ENCODE measurements around the gene NT5E. TPM values are rescaled to one million over a fixed set of nuclear protein-coding genes. Genes with fewer than 3 reads are reported as not detected.
"Not testable (repeated sequence)": the region's sequence is repeated elsewhere in the genome, so short reads cannot be mapped to it uniquely, and the experiment has no call there.

NT5E gene
- total RNA-seq = 10 to 100 TPM; 43.8 to 53.2 TPM
- long read RNA-seq, donor 1, transcript NT5E-201 (9 exons, 3,548 nt) = major isoform, 11 of 30 reads
- long read RNA-seq, donor 1, partial matches to known transcripts = 3 of 30 reads
- long read RNA-seq, donor 1, other reads (novel, unspliced or antisense) = 14 of 30 reads
- long read RNA-seq, donor 2, transcript NT5E-202 (3 exons, 974 nt) = major isoform, 14 of 107 reads
- long read RNA-seq, donor 2, transcript NT5E-201 (9 exons, 3,548 nt) = minor isoform, 10 of 107 reads
- long read RNA-seq, donor 2, partial matches to known transcripts = 2 of 107 reads
- long read RNA-seq, donor 2, other reads (novel, unspliced or antisense) = 80 of 107 reads

- peak; percentile 94 for DNase-seq (ENCODE audit: low spot score)
- intact Hi-C loops (cut with DNase I) = no loop called here
These were observed at the start of gene NT5E for GRCh38 chr6:85449818-85450759. Gene NT5E (plus strand): TSS chr6:85450083. CDS start chr6:85450140, 57 bp downstream.

DNA sequence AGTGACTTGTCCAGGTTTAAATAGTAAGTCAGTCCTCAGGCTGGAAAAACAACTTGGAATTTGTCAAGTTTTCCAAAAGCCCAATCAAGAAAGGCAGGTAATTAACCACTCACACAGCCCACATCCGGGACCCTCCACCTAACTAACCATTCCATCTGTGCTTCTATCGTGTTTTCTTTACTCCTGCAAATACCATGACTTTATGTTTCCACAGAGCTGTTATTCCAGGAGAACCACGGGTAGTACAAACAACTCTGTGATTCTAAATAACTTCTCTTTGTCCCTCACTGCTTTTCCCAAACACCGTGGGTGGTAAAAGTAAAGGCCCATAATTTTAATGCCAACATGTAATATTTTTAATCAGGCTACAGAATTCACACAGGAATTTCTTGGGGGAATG lies 49.6 kb upstream of the NT5E start:
- DNase-seq (ENCODE audit: low spot score) = no peak
- intact Hi-C loops (cut with DNase I) = no loop called here

DNA sequence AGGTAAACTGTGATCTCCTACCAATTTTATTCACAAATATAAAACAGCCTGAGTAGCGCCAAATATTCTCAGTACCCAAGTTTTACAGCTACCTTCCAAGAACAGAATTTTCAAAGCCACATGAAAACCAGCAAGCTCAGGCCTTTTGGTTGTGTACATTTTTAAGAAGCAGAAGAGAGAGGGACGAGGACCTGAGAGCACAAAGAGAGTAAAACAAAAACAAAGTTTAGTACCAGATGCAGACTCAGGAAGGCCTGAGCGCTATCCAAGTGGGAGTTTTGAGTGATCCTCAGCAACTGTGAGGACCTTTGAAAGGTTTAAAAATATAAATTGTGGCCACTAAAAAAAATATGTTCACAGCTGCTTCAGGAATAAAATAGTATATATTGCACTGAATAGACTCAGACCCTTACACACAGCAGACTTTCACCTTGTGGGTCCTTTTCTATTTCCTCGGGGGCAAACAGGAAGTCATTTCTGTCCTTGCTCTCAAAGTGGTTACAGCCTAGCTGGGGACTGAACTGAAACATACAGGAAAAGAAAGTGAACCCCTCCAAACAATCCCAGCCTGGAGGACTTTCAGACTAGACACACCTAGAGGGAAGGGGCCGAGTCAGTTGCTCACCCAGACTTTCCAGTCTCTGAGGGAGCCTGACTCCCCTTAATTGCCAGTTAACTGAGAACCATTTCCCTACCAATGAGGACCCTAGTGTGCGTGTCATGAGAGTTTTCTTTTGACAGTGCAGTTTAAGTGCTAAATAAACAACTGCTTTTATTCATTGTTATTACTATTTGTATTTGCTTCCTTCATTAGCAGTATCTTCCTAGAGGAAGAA lies 48.5 kb upstream of the NT5E start:
- intact Hi-C loops (cut with DNase I) = no loop called here
- no peak for DNase-seq (ENCODE audit: low spot score)

DNA sequence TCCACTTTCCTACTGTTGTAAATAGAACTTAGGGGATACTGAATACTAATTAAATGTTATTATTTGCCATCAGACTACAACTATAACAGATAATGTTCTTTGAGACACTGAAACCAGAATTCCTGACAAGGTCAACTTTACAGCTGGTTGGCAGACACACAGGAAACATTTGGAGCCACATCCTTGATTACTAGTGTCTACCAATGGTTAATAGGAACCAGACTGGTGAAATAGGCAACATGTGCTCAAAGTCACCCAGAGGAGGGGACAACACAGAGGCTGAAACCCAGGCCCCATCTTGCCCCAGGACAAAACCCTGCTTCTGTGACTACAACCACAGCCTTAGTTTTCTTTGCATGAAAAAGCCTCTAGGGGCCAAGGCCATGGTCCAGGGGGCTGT lies 47.8 kb upstream of the NT5E start:
- intact Hi-C loops (cut with DNase I) = no loop called here
- no peak for DNase-seq (ENCODE audit: low spot score)

DNA sequence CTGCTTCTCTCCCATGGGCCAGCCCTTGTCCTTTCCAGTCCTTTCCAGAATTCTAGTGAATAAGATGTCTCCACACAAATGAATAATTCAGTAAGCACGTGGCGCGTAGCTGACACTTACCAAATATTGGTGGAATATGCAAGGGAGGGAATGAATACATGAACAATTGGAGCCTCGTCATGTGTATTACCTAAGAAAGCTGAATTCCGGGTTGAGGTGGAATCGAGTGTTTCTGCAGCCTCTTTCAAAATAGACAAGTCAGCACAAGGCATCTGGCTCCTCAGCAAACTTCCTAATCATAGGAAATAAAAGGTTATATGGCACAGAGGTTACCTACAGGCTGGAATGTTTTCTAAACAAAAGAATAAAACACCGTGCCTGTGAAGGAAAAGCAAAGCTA lies 47.0 kb upstream of the NT5E start:
- no peak for DNase-seq (ENCODE audit: low spot score)
- intact Hi-C loops (cut with DNase I) = no loop called here

- intact Hi-C loops (cut with DNase I) = no loop called here
- DNase-seq (ENCODE audit: low spot score) = no peak
These were observed 46.4 kb upstream of the NT5E start for GRCh38 chr6:85403331-85404015.

DNA sequence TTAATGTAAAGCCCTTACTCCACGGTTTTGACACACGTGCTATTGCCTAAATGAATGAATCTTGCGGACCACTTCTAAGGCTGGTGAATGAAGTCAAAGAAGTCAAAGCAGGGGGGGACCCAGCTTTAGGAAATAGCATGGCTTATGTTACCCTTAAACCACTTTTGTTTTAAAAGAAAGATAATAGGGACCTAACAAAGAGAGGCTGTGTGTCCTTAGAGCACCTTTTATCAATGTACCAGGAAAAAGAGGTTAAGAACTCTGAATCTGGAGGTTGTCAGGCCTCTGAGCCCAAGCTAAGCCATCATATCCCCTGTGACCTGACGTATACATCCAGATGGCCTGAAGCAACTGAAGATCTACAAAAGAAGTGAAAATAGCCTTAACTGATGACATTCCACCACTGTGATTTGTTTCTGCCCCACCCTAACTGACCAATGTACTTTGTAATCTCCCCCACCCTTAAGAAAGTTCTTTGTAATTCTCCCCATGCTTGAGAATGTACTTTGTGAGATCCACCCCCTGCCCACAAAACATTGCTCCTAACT lies 45.8 kb upstream of the NT5E start:
- DNase-seq (ENCODE audit: low spot score); intact Hi-C loops (cut with DNase I): not testable (repeated sequence)

DNA sequence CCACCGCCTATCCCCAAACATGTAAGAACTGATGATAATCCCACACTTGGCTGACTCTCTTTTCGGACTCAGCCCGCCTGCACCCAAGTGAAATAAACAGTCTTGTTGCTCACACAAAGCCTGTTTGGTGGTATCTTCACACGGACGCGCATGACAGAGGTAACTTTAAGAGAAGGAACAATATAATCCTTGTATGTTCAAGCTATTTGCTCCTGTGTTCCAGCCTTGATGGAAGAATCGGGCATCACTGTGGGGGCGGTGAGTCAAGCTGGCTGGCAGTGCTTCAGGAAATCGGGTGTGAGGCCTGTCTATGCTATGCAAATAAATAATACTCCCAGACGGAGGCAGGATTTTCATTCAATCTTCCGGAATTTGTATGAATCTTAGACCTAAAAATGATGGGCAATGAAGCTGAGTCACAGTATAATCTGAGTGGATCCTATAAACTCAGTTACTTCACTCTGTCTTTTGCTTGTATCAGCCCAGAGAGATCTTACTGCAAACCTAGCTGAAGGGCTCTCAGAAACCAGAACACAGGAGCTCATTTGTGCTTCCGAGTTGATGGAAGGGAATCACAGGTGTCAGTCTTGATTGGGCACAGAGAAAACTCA lies 45.2 kb upstream of the NT5E start:
- DNase-seq (ENCODE audit: low spot score) = no peak
- intact Hi-C loops (cut with DNase I) = no loop called here

GRCh38 chr6:85405175-85405852 lies 44.6 kb upstream of the NT5E start:
- intact Hi-C loops (cut with DNase I) = no loop called here

DNA sequence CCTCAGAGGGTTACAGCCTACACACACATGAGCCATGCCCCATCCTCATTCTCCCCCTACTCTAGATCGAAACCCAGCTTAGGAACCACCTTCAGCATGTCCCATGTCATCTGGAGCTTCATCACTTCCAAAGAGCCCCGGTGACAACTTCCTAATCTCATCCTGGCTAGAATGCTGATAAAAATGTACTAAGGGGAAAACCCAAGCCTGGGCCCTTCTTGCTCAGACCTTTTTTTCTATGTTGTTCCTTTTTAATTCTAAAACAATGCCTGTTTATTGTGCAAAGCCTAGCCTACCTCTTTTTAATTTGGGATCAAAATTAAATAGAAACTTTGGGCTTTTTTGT lies 44.1 kb upstream of the NT5E start:
- intact Hi-C loops (cut with DNase I) = no loop called here
- DNase-seq (ENCODE audit: low spot score) = no peak

More at GRCh38 chr6:85405175-85405852, 44.6 kb upstream of the NT5E start:
- DNase-seq (ENCODE audit: low spot score) = no peak

DNA sequence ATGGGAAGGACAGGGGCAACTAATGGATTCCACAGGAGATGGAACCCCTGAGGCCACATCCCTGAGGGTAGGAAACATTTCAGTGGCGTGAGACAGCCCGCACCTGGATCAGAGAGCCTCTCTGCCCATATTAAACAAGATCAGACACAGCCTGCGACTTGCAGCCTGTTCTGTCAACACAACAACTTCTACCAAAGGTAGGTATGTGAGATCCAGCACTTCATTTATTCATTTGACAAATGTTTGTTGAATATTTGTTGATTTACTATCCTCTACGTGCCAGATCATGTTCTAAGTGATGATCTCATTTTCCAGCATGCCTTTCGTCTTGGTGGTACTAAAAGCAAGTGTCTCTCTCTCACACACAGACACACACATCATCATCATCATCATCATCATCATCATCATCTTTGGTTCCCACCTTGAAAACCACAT lies 43.2 kb upstream of the NT5E start:
- no peak for DNase-seq (ENCODE audit: low spot score)
- intact Hi-C loops (cut with DNase I) = no loop called here

GRCh38 chr6:85408039-85408438 lies 41.8 kb upstream of the NT5E start:
- DNase-seq (ENCODE audit: low spot score) = no peak
- intact Hi-C loops (cut with DNase I) = no loop called here

DNA sequence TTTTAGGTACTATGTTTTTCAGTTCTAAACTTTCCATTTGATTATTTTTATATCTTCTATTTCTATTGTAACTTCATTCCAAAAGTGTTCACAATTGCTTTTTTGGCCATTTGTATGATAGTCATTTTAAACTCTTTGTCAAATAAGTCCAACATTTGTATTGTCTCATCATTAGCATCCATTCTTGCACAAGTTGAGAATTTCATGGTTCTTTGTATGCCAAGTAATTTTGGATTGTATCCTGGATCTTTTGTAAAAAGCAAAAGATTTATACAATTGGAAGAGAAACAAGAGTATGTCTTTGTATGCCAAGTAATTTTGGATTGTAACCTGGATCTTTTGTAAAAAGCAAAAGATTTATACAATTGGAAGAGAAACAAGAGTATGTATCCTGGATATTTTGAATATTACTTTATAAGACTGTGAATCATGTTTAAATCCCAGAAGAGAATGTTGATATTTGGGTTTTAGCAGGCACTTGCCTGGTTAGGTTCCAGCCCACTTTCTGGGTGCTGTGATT lies 36.9 kb upstream of the NT5E start:
- intact Hi-C loops (cut with DNase I) = no loop called here
- no peak for DNase-seq (ENCODE audit: low spot score)

DNA sequence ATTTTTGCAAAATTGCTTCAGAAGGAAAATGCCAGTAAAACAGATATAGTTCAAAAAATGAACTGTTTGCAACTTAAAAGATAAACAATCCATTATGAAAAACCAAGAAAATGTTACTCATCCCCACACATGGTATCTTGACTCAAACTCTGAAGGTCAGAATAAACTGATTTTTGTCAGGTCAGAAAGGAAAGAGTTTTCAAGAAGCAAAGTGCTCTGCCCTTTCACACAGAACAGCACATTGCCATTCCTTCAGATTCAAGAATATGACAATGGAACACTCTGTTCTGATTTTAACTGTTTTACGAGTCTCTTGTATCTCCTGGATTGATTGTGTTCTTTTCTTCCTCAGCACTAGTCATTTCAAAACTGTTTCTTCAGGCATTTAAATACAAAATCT lies 33.8 kb upstream of the NT5E start:
- intact Hi-C loops (cut with DNase I) = no loop called here
- no peak for DNase-seq (ENCODE audit: low spot score)

DNA sequence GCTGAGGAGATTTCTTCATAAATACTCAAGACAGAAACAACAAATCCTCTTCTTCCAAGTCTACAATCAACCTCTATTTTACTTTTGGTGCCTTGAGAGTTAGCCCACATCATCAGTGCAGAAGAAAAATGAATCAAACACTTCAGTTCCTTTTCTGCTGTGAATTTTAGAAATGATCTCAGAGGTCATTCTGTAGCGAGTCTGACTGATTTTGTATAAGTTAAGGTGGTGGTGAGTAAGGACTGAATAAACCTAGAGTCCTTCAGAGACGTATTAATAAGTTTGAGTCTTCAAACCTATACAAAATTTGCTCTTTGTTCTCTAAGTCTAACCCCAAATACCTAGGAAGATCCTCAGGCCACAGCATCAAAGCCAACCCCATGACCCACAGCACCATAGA lies 33.1 kb upstream of the NT5E start:
- intact Hi-C loops (cut with DNase I) = no loop called here
- no peak for DNase-seq (ENCODE audit: low spot score)

- no peak for DNase-seq (ENCODE audit: low spot score)
- intact Hi-C loops (cut with DNase I) = no loop called here
These were observed 32.5 kb upstream of the NT5E start for GRCh38 chr6:85417336-85417735.

GRCh38 chr6:85418059-85418458 lies 31.8 kb upstream of the NT5E start:
- DNase-seq (ENCODE audit: low spot score) = no peak
- intact Hi-C loops (cut with DNase I) = no loop called here

All from posterior vena cava (tissue), 2 donors.